ENCODE data around the gene CYBRD1. TPM values are rescaled to one million over a fixed set of nuclear protein-coding genes. Genes with fewer than 3 reads are reported as not detected.
"Not testable (repeated sequence)": the region's sequence is repeated elsewhere in the genome, so short reads cannot be mapped to it uniquely, and the experiment has no call there.

CYBRD1 gene
- polyA plus RNA-seq: 0.18 TPM

DNA sequence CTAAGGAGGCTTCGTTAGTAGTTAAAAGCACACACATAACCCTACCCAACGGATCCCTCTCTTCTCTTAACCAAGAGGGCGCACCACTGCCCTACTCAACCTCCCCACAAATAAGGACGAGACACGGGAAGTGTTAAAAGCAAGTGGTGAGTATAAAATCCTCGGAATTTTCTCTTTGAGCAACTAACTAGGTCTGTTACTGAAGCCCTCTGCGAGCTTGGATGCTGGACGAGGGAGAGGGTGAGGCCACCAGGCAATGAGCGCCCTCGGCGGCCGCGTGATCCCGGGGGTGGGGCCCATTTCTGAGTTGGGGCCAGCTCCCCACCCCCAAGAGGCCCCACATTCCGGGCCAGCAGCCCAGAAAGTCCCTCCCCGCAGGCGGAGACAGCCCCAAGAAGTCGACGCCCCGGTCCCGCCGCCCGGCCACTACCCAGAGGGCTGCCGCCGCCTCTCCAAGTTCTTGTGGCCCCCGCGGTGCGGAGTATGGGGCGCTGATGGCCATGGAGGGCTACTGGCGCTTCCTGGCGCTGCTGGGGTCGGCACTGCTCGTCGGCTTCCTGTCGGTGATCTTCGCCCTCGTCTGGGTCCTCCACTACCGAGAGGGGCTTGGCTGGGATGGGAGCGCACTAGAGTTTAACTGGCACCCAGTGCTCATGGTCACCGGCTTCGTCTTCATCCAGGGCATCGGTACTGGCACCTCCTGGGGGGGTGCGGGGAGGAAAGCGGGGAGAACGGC lies at the start of gene CYBRD1:
CYBRD1 (plus strand) TSS at position 423 of the 736 bp plus-strand sequence; CDS start at position 495, 72 bp downstream.
- H3K9me3 Mint-ChIP-seq: no peaks in the 10 kb centered on the region
- peaks cover 0 to 9% (median 5%) of the 10 kb centered on the region in 3 donors for H3K4me1 Mint-ChIP-seq
- H3K27me3 Mint-ChIP-seq: peaks cover 37% of the 10 kb centered on the region
- H3K36me3 Mint-ChIP-seq: no peaks in the 10 kb centered on the region
- H3K4me3 Mint-ChIP-seq: peak within 1 kb of the TSS; percentile 57 to 95 (median 86)
- peak within 1 kb of the TSS in 1 of 3 donors; percentile 81 for H3K27ac Mint-ChIP-seq

DNA sequence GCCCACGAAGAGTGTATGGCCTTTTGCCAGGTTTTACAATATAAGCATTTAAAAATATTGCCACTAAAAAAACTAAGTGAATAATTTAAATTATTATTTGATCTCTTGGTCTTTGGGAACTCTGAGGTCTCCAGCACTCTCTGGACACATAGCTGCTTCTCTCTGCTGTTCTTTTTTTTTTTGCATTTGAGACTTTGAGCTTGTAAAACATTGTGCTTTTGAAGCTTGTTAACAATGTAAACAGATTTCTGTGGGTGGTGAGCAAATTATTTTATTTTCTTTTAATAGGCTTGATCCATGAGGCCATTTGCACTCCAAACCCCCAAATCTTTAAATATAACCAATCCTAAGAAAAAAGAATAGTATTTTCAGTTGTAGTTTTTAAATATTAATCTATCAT lies 46.3 kb upstream of the CYBRD1 start:
- Mint-ChIP-seq H3K4me1 (peaks cover 0 to 1% (median 0%) of the 10 kb centered on the region in 3 donors), H3K27ac (no peak overlapping the region), H3K9me3 (no peaks in the 10 kb centered on the region), H3K4me3 (no peak overlapping the region), H3K27me3 (no peaks in the 10 kb centered on the region), H3K36me3 (peaks cover 11% of the 10 kb centered on the region)

- Mint-ChIP-seq H3K4me3 (no peak overlapping the region), H3K9me3 (no peaks in the 10 kb centered on the region), H3K27me3 (no peaks in the 10 kb centered on the region), H3K27ac (peak overlapping the region in 1 of 3 donors; percentile 6), H3K36me3 (peaks cover 8% of the 10 kb centered on the region), H3K4me1 (no peaks in the 10 kb centered on the region)
These were observed 43.9 kb upstream of the CYBRD1 start for GRCh38 chr2:171478345-171478744.

DNA sequence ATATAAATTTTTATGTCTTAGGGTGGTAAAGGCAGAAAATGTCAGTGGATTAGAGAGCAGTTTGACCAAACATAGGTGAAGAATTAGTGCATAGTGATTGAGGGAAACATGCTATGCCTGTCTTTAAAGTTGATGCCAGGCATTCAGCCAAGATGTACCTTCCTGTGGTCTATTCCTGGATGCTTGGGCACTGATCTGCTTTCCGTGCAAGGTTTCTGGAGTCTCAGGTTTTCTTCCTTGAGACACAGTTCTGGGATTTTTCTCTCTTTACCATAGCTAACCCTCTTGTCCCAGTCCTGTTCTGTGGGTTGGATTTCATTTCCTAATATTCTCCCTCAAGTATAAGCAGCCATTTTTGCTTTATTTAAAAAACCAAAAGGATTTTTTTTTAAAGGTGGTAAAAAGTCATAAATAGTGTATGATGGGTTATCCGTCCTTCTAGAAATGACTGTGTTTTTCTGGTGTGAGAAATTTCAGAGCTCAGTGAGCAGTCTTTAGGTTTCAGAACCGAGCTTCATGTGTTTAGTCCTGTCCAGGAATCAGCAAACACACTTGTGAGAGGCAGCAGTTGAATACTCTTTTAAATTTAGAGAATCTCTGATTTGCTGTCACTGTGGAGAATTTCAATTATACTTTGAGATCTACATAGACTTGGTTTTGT lies 43.0 kb upstream of the CYBRD1 start:
- no peaks in the 10 kb centered on the region for H3K4me1 Mint-ChIP-seq
- H3K9me3 Mint-ChIP-seq: no peaks in the 10 kb centered on the region
- peaks cover 7% of the 10 kb centered on the region for H3K36me3 Mint-ChIP-seq
- H3K4me3 Mint-ChIP-seq: no peak overlapping the region
- no peak overlapping the region for H3K27ac Mint-ChIP-seq
- H3K27me3 Mint-ChIP-seq: no peaks in the 10 kb centered on the region

DNA sequence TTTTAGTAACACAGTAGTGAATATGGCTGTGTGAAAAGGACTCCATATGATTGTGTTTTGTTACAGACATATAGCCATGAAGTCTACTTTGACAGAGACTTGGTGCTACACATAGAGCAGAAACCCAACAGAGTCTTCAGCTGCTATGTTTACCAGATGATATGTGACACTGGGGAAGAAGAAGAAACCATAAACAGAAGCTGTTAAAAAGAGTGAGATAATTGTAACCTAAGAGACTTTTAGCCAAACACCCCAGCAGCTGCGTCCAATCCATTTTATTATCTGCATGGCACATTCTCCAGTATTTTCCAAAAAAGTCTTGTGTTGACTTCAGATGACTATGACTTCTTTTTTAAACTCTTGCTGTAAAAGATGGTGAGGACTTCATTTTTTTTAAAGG lies 41.4 kb upstream of the CYBRD1 start:
- peaks cover 5% of the 10 kb centered on the region for H3K36me3 Mint-ChIP-seq
- no peak overlapping the region for H3K4me3 Mint-ChIP-seq

DNA sequence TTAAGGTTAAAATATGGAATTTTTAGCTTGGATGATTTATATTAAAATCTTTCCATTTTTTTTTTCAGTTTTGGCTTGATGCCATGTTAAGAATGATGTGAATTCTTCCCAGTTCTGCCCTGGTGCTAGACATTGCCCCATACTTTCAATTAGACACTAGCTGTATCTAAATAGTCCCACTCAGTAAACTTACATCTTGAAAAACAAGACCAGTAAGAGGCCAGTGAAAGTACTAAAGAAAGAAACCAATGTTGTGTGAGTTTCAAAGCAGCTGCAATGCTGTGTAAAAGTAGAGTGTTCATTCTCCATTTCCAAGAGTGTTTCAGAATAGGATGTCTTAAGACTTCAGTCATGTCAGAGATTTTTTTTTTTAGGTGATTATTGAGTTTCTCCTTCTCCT lies 40.0 kb upstream of the CYBRD1 start:
- Mint-ChIP-seq H3K27me3 (no peaks in the 10 kb centered on the region), H3K9me3 (no peaks in the 10 kb centered on the region), H3K27ac (no peak overlapping the region), H3K4me3 (no peak overlapping the region), H3K4me1 (no peaks in the 10 kb centered on the region), H3K36me3 (peaks cover 8% of the 10 kb centered on the region)

More for the DNA sequence above, 41.4 kb upstream of the CYBRD1 start:
- H3K4me1 Mint-ChIP-seq: no peaks in the 10 kb centered on the region
- peak overlapping the region in 1 of 3 donors; percentile 4 for H3K27ac Mint-ChIP-seq
- no peaks in the 10 kb centered on the region for H3K9me3 Mint-ChIP-seq
- no peaks in the 10 kb centered on the region for H3K27me3 Mint-ChIP-seq

DNA sequence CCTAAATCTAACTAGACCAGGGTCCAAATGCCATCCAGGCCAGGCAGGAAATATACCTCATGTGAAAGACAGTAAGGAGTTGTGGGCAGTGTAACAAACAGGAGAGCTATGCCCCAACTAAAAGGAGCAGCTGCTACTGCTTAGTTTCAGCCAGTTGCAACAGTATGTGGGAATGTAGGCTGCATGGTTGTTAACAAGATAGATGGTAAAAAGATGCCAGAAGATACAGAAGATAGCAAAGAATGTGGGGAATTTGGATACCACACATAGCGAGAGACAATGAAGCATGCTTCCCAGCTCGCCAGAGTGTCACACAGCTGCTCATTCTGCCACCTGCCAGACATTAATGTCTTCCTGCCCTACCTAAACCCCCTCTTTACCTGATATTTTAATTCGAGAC lies 39.4 kb upstream of the CYBRD1 start:
- H3K36me3 Mint-ChIP-seq: peaks cover 8% of the 10 kb centered on the region
- H3K4me3 Mint-ChIP-seq: no peak overlapping the region
- H3K9me3 Mint-ChIP-seq: peaks cover 0 to under 1% (median 0%) of the 10 kb centered on the region in 3 donors
- no peaks in the 10 kb centered on the region for H3K4me1 Mint-ChIP-seq
- H3K27ac Mint-ChIP-seq: peak overlapping the region in 1 of 3 donors; percentile 85
- H3K27me3 Mint-ChIP-seq: no peaks in the 10 kb centered on the region

- H3K36me3 Mint-ChIP-seq: peaks cover 8% of the 10 kb centered on the region
- H3K4me1 Mint-ChIP-seq: no peaks in the 10 kb centered on the region
- H3K9me3 Mint-ChIP-seq: peaks cover 0 to 4% (median 2%) of the 10 kb centered on the region in 3 donors
- peak overlapping the region in 1 of 3 donors; percentile 37 for H3K27ac Mint-ChIP-seq
- no peak overlapping the region for H3K4me3 Mint-ChIP-seq
- H3K27me3 Mint-ChIP-seq: no peaks in the 10 kb centered on the region
These were observed 38.5 kb upstream of the CYBRD1 start for GRCh38 chr2:171483793-171484192.

GRCh38 chr2:171485116-171485515 lies 37.2 kb upstream of the CYBRD1 start:
- no peaks in the 10 kb centered on the region for H3K4me1 Mint-ChIP-seq
- H3K4me3 Mint-ChIP-seq: no peak overlapping the region

GRCh38 chr2:171487201-171487600 lies 35.1 kb upstream of the CYBRD1 start:
- Mint-ChIP-seq H3K4me3 (no peak overlapping the region), H3K4me1 (no peaks in the 10 kb centered on the region), H3K9me3 (peaks cover 0 to 9% (median 5%) of the 10 kb centered on the region in 3 donors), H3K27ac (no peak overlapping the region), H3K27me3 (no peaks in the 10 kb centered on the region), H3K36me3 (peaks cover 4% of the 10 kb centered on the region)

More at GRCh38 chr2:171485116-171485515, 37.2 kb upstream of the CYBRD1 start:
- Mint-ChIP-seq H3K27me3 (no peaks in the 10 kb centered on the region), H3K9me3 (peaks cover 0 to 9% (median 5%) of the 10 kb centered on the region in 3 donors), H3K27ac (no peak overlapping the region), H3K36me3 (peaks cover 7% of the 10 kb centered on the region)

- H3K4me1 Mint-ChIP-seq: no peaks in the 10 kb centered on the region
- H3K27me3 Mint-ChIP-seq: no peaks in the 10 kb centered on the region
- H3K4me3 Mint-ChIP-seq: no peak overlapping the region
- peaks cover 0 to 9% (median 5%) of the 10 kb centered on the region in 3 donors for H3K9me3 Mint-ChIP-seq
- H3K36me3 Mint-ChIP-seq: peaks cover 4% of the 10 kb centered on the region
- no peak overlapping the region for H3K27ac Mint-ChIP-seq
These were observed 34.4 kb upstream of the CYBRD1 start for GRCh38 chr2:171487803-171488259.

GRCh38 chr2:171490577-171490976 lies 31.7 kb upstream of the CYBRD1 start:
- Mint-ChIP-seq H3K36me3 (peaks cover 4% of the 10 kb centered on the region), H3K27me3 (no peaks in the 10 kb centered on the region), H3K4me1 (no peaks in the 10 kb centered on the region), H3K27ac (no peak overlapping the region), H3K4me3 (no peak overlapping the region), H3K9me3 (peaks cover 2 to 9% (median 5%) of the 10 kb centered on the region in 3 donors)

DNA sequence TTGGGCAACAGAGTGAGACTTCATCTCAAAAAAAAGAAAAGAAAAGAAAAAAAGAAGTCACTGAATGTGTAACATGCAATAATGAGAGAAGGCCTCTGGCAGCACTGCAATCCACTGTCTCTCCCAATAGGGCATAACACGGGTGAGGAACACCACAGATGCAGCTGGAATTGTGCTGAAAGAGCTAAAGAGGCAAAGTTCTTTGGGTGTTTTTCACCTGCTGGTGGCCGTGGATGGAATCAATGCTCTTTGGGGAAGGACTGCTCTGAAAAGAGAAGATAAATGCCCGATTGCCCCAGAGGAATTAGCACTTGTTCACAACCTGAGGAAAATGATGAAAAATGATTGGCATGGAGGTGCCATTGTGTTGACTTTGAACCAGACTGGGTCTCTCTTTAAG lies 31.0 kb upstream of the CYBRD1 start:
- no peaks in the 10 kb centered on the region for H3K27me3 Mint-ChIP-seq
- peaks cover 5% of the 10 kb centered on the region for H3K36me3 Mint-ChIP-seq
- H3K4me1 Mint-ChIP-seq: no peaks in the 10 kb centered on the region
- H3K9me3 Mint-ChIP-seq: peaks cover 2 to 9% (median 5%) of the 10 kb centered on the region in 3 donors
- no peak overlapping the region for H3K27ac Mint-ChIP-seq
- H3K4me3 Mint-ChIP-seq: no peak overlapping the region

- H3K4me1 Mint-ChIP-seq: no peaks in the 10 kb centered on the region
- no peaks in the 10 kb centered on the region for H3K27me3 Mint-ChIP-seq
- no peak overlapping the region for H3K27ac Mint-ChIP-seq
- no peak overlapping the region for H3K4me3 Mint-ChIP-seq
- H3K36me3 Mint-ChIP-seq: peaks cover 7% of the 10 kb centered on the region
- peaks cover 2 to 13% (median 7%) of the 10 kb centered on the region in 3 donors for H3K9me3 Mint-ChIP-seq
These were observed 29.6 kb upstream of the CYBRD1 start for GRCh38 chr2:171492664-171493063.

DNA sequence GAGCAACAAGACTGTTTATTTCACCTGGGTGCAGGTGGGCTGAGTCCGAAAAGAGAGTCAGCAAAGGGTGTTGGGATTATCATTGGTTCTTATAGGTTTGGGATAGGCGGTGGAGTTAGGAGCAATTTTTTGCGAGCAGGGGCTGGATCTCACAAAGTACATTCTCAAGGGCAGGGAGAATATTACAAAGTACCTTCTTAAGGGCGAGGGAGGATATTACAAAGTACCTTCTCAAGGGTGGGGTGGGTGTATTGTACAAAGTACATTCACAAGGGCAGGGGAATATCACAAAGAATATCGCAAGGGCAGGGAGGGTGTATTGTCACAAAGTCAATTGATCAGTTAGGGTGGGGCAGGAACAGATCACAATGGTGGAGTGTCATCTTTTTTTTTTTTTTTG lies 24.6 kb upstream of the CYBRD1 start:
- not testable (repeated sequence) for H3K27ac Mint-ChIP-seq, H3K9me3 Mint-ChIP-seq, H3K27me3 Mint-ChIP-seq, H3K36me3 Mint-ChIP-seq, H3K4me3 Mint-ChIP-seq, H3K4me1 Mint-ChIP-seq
